H1 (cell line): ENCODE measurements around the gene CASS4. TPM values are rescaled to one million over a fixed set of nuclear protein-coding genes. Genes with fewer than 3 reads are reported as not detected.

Source experiments
- CTCF ChIA-PET: fragments of 300-600 bp; sonication (Branson Sonifier 250); formaldehyde crosslinking; loops from one replicate; lab custom pipeline; 2021; ENCODE audit not compliant: partially characterized antibody; lab: Charles Lee
- POLR2A ChIA-PET: fragments of 300-600 bp; sonication (Branson Sonifier 250); formaldehyde crosslinking; loops from one replicate; lab custom pipeline; 2021; ENCODE audit warnings: inconsistent platforms; ENCODE audit not compliant: partially characterized antibody; lab: Charles Lee
- DNase-seq, 2 experiments: peaks; one replicate each; pipeline versions ENCODE4 v3.0.0 to v3.0.0-alpha.2; 2010 to 2022; ENCODE audit warnings: low spot score in 2 of 2, low read depth in 1 of 2, mixed read lengths in 1 of 2
- FAIRE-seq: peaks from 2 replicates; lab custom pipeline; 2011; peaks lifted over from hg19 to GRCh38; lab: Jason Lieb, UNC
- H2AFZ ChIP-seq: 2 replicates; pipeline ENCODE4 v1.8.1; 2012; ENCODE audit warnings: low read length, inconsistent platforms
- H2AK5ac ChIP-seq: 2 replicates; pipeline ENCODE4 v1.6.1; 2013; ENCODE audit warnings: low read depth, low read length
- H2BK120ac ChIP-seq: replicated peaks from 2 replicates; pipeline ENCODE3; 2013; ENCODE audit warnings: low read depth, low read length, inconsistent platforms
- H2BK12ac ChIP-seq: 2 replicates; pipeline ENCODE4 v1.6.1; 2013; ENCODE audit warnings: low read depth, low read length
- H2BK15ac ChIP-seq: 2 replicates; pipeline ENCODE4 v1.6.1; 2013; ENCODE audit warnings: low read length
- H2BK20ac ChIP-seq: 2 replicates; pipeline ENCODE4 v1.6.1; 2013; ENCODE audit warnings: low read length
- H2BK5ac ChIP-seq: 2 replicates; pipeline ENCODE4 v1.6.1; 2013; ENCODE audit warnings: low read depth, low read length
- H3K14ac ChIP-seq: 2 replicates; pipeline ENCODE4 v1.6.1; 2013; ENCODE audit warnings: inconsistent platforms; ENCODE audit not compliant: insufficient read length
- H3K18ac ChIP-seq: 2 replicates; pipeline ENCODE4 v1.6.1; 2013; ENCODE audit warnings: low read length; ENCODE audit errors: extremely low read depth
- H3K23ac ChIP-seq: 2 replicates; pipeline ENCODE4 v1.6.1; 2013; ENCODE audit warnings: inconsistent platforms; ENCODE audit not compliant: insufficient read length
- H3K23me2 ChIP-seq: 2 replicates; pipeline ENCODE4 v1.6.1; 2013; ENCODE audit warnings: low read depth, low read length
- H3K27ac ChIP-seq: 2 replicates; pipeline ENCODE4 v1.6.1; 2011; ENCODE audit warnings: low read depth, low read length, inconsistent platforms
- H3K27me3 ChIP-seq, 4 experiments: replicated peaks in 1 of 4; 1 replicate in 1 of 4; 2 replicates in 3 of 4; pipeline versions ENCODE4 v1.6.1 to v1.8.1; 2011 to 2013; ENCODE audit warnings: low read length in 3 of 4, mild to moderate bottlenecking in 3 of 4, inconsistent platforms in 2 of 4, mixed read lengths in 2 of 4, moderate library complexity in 1 of 4; ENCODE audit not compliant: control insufficient read depth in 3 of 4, insufficient read depth in 3 of 4; ENCODE audit errors: extremely low read depth in 1 of 4
- H3K36me3 ChIP-seq, 4 experiments: 2 replicates each; pipeline versions ENCODE4 v1.6.1 to v1.8.1; 2011 to 2013; ENCODE audit warnings: mild to moderate bottlenecking in 4 of 4, low read length in 3 of 4, moderate library complexity in 2 of 4, control low read depth in 1 of 4, inconsistent platforms in 1 of 4; ENCODE audit not compliant: insufficient read depth in 4 of 4, control insufficient read depth in 2 of 4
- H3K4ac ChIP-seq: replicated peaks from 2 replicates; pipeline ENCODE3; 2013; ENCODE audit warnings: low read length, low read depth, mixed read lengths, inconsistent platforms; ENCODE audit not compliant: insufficient read length
- H3K4me1 ChIP-seq, 4 experiments: replicated peaks in 1 of 4; 1 replicate in 1 of 4; 2 replicates in 3 of 4; pipeline versions ENCODE4 v1.6.1 to v1.8.1; 2011 to 2013; ENCODE audit warnings: low read length in 3 of 4, inconsistent platforms in 2 of 4, mixed read lengths in 1 of 4; ENCODE audit not compliant: insufficient read depth in 4 of 4, control insufficient read depth in 3 of 4
- H3K4me2 ChIP-seq, 2 experiments: 2 replicates each; pipeline versions ENCODE4 v1.6.1 to v1.8.1; 2011 to 2013; ENCODE audit warnings: low read depth in 2 of 2, low read length in 2 of 2, control low read depth in 1 of 2, inconsistent platforms in 1 of 2, mild to moderate bottlenecking in 1 of 2; ENCODE audit not compliant: insufficient read depth in 1 of 2
- H3K4me3 ChIP-seq, 4 experiments: fragments of 200-600, 300-600 bp in 1 of 4; sonication (generic), shearing (Covaris generic), sonication (Bioruptor Twin) in 1 of 4; 2 replicates each; pipeline versions ENCODE4 v1.5.1 to v1.8.1; 2011 to 2016; ENCODE audit warnings: low read length in 4 of 4, low read depth in 3 of 4, control low read depth in 2 of 4, inconsistent platforms in 2 of 4, mild to moderate bottlenecking in 2 of 4, mixed read lengths in 1 of 4, moderate library complexity in 1 of 4; ENCODE audit not compliant: insufficient read depth in 2 of 4; ENCODE audit errors: extremely low read depth in 1 of 4
- H3K56ac ChIP-seq: replicated peaks from 2 replicates; pipeline ENCODE3; 2013; ENCODE audit warnings: low read depth, mild to moderate bottlenecking, mixed read lengths, low read length, inconsistent platforms; ENCODE audit not compliant: insufficient read length
- H3K79me1 ChIP-seq: 2 replicates; pipeline ENCODE4 v1.6.1; 2013; ENCODE audit warnings: low read depth, low read length, control low read depth
- H3K79me2 ChIP-seq, 2 experiments: 2 replicates each; pipeline versions ENCODE4 v1.6.1 to v1.8.1; 2012 to 2013; ENCODE audit warnings: low read length in 2 of 2, mild to moderate bottlenecking in 2 of 2, inconsistent platforms in 1 of 2; ENCODE audit not compliant: insufficient read depth in 2 of 2, control insufficient read depth in 1 of 2
- H3K9ac ChIP-seq, 4 experiments: replicated peaks in 1 of 4; 1 replicate in 1 of 4; 2 replicates in 3 of 4; pipeline versions ENCODE4 v1.6.1 to v1.8.1; 2011 to 2013; ENCODE audit warnings: low read depth in 3 of 4, low read length in 3 of 4, control low read depth in 2 of 4, mild to moderate bottlenecking in 2 of 4, moderate library complexity in 2 of 4, inconsistent platforms in 1 of 4; ENCODE audit errors: extremely low read depth in 1 of 4
- H3K9me3 ChIP-seq, 2 experiments: 2 replicates each; pipeline versions ENCODE4 v1.6.1 to v1.8.1; 2012 to 2013; ENCODE audit warnings: mild to moderate bottlenecking in 2 of 2, moderate library complexity in 2 of 2, control low read depth in 1 of 2, inconsistent platforms in 1 of 2, low read depth in 1 of 2, low read length in 1 of 2, mixed read lengths in 1 of 2; ENCODE audit not compliant: insufficient read depth in 2 of 2
- H4K20me1 ChIP-seq, 2 experiments: replicated peaks in 1 of 2; 2 replicates each; pipeline versions ENCODE3 to v1.8.1; 2011 to 2013; ENCODE audit warnings: inconsistent platforms in 2 of 2, low read length in 2 of 2, mild to moderate bottlenecking in 1 of 2; ENCODE audit not compliant: insufficient read depth in 2 of 2, control insufficient read depth in 1 of 2
- H4K5ac ChIP-seq: 2 replicates; pipeline ENCODE4 v1.6.1; 2013; ENCODE audit warnings: low read length, low read depth, mixed read lengths, inconsistent platforms; ENCODE audit not compliant: insufficient read length
- H4K8ac ChIP-seq: 2 replicates; pipeline ENCODE4 v1.8.0; 2013; ENCODE audit warnings: mild to moderate bottlenecking, moderate library complexity, low read length, inconsistent platforms; ENCODE audit not compliant: insufficient read depth; ENCODE audit errors: extremely low read depth
- H4K91ac ChIP-seq: replicated peaks from 2 replicates; pipeline ENCODE3; 2013; ENCODE audit warnings: low read length, mixed read lengths, inconsistent platforms; ENCODE audit not compliant: insufficient read length
- BACH1 ChIP-seq: IDR thresholded peaks from 2 replicates; pipeline ENCODE4 v1.6.1; 2012; ENCODE audit warnings: low read length, improper control_type of control experiment
- BCL11A ChIP-seq, 2 experiments: IDR thresholded peaks; one replicate each; pipeline ENCODE4 v1.6.1; 2011; ENCODE audit warnings: low read depth in 2 of 2, low read length in 2 of 2, mild to moderate bottlenecking in 2 of 2
- CHD1 ChIP-seq: IDR thresholded peaks from 2 replicates; pipeline ENCODE4 v1.6.1; 2012; ENCODE audit warnings: low read depth, low read length, improper control_type of control experiment
- HDAC6 ChIP-seq: IDR thresholded peaks from one replicate; pipeline ENCODE4 v1.7.1; 2012; ENCODE audit warnings: low read depth, mild to moderate bottlenecking, inconsistent platforms, low read length, moderate library complexity
- PHF8 ChIP-seq: fragments of 200-600 bp; sonication (generic); conservative IDR thresholded peaks from 2 replicates; pipeline ENCODE4 v1.7.1; 2012; ENCODE audit warnings: low read depth, mild to moderate bottlenecking, inconsistent platforms, low read length, moderate library complexity
- RAD21 ChIP-seq, 2 experiments: IDR thresholded peaks in 1 of 2; conservative IDR thresholded peaks in 1 of 2; 2 replicates each; pipeline ENCODE4 v1.6.1; 2011; ENCODE audit warnings: low read depth in 2 of 2, low read length in 2 of 2, improper control_type of control experiment in 1 of 2, inconsistent platforms in 1 of 2, mild to moderate bottlenecking in 1 of 2, moderate library complexity in 1 of 2
- SUZ12 ChIP-seq: fragments of 200-600 bp; sonication (generic); IDR thresholded peaks from 2 replicates; pipeline ENCODE4 v1.6.1; 2012; ENCODE audit warnings: mild to moderate bottlenecking, inconsistent platforms, low read length, moderate library complexity, mixed read lengths
- TAF7 ChIP-seq: optimal IDR thresholded peaks from 2 replicates; pipeline ENCODE3; 2011; ENCODE audit warnings: low read depth, mild to moderate bottlenecking, inconsistent platforms, low read length, moderate library complexity, borderline replicate concordance
- ZNF274 ChIP-seq: IDR thresholded peaks from 2 replicates; pipeline ENCODE4 v1.7.0; 2012; ENCODE audit warnings: low read length, borderline replicate concordance; ENCODE audit errors: extremely low read depth
- WGBS, 2 experiments: shearing (Covaris generic) in 1 of 2; methylation state at CpG; one replicate each; pipeline versions ENCODE4 v1.1.6 to v1.1.7; 2013 to 2015; ENCODE audit warnings: low lambda C conversion rate in 2 of 2, mixed read lengths in 2 of 2, inconsistent platforms in 1 of 2, low coverage in 1 of 2, missing lambda C conversion rate in 1 of 2; ENCODE audit not compliant: insufficient replicate concordance in 2 of 2, insufficient coverage in 1 of 2, insufficient read length in 1 of 2; ENCODE audit errors: extremely low coverage in 1 of 2, missing lambda C conversion rate in 1 of 2; 5-methylcytosine and 5-hydroxymethylcytosine counted together
- polyA plus RNA-seq, 7 experiments: library from polyadenylated mRNA; depleted of rRNA in 3 of 7; stranded (reverse) in 5 of 7; unstranded in 2 of 7; fragments of >200 nt in 5 of 7; fragments of 200-250 nt in 2 of 7; gene quantifications; 1 replicate in 5 of 7; 2 replicates in 1 of 7; 4 replicates in 1 of 7; pipeline versions ENCODE4 v1.2.1 to v1.2.3, GENCODE V29; 2011 to 2013; ENCODE audit warnings: missing spikeins in 2 of 7, mixed read lengths in 2 of 7
- total RNA-seq: library from RNA; stranded (reverse); fragmentation: NEBNext Ultra II Directional; extraction: Animal tissue kit (Norgen Biotek cat#: 25700); gene quantifications from 2 replicates; pipeline ENCODE4 v1.2.1, GENCODE V29; 2021
- TF ChIP-seq, protein P1 (sequence below), 3 experiments: IDR thresholded peaks; 1 replicate in 2 of 3; 2 replicates in 1 of 3; pipeline versions ENCODE4 v1.5.1 to v1.6.1; 2011; ENCODE audit warnings: low read length in 3 of 3, mild to moderate bottlenecking in 3 of 3, inconsistent platforms in 2 of 3, low read depth in 1 of 3, moderate library complexity in 1 of 3; ENCODE audit not compliant: insufficient read depth in 1 of 3; ENCODE audit errors: control extremely low read depth in 1 of 3

CASS4 gene
- total and polyA plus RNA-seq, 2 of the 8 experiments (the other 6 are each of a cell fraction or from before 2014, with no cell fraction given), result not detected

DNA sequence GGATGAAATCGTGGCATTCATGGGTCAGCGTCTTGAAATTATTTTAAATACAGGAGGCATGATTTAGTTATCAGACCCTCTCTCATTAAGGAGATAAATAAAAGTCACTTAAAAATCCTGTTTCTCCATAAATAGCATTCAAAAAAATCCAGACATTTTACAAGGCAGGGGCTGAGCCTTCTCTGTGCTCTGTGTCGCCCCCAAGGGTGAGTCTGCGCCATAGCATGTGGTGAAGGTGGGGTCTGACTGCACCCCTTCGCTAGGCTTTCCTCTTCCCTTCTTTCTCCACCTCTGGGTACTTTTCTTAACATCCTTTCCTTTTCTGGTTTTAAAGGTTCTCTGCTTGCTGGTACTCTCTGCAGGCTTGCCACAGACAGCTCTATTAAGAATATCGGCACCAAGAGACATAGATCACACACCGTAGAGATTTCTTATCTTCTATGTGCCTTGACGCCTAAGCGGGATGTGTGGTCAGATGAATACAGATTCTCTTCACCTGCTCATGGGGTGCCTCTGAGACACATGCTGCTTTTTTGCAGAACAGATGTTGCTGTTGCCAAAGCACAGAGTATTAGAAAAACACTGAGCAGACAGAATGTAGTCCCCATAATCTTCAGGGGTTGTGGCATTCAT, 92.4 kb downstream of the CASS4 start:
- Histone ChIP-seq H4K5ac (no peak overlapping the region), H3K27me3 (no peaks in the 10 kb centered on the region), H3K23me2 (no peaks in the 10 kb centered on the region), H3K27ac (no peak overlapping the region), H2BK20ac (no peak overlapping the region), H3K56ac (no peak overlapping the region), H3K14ac (no peak overlapping the region), H2BK5ac (no peak overlapping the region), H3K79me1 (no peaks in the 10 kb centered on the region), H3K23ac (no peak overlapping the region), H3K9me3 (no peaks in the 10 kb centered on the region), H4K8ac (no peak overlapping the region), H3K79me2 (no peaks in the 10 kb centered on the region), H4K91ac (no peak overlapping the region), H3K18ac (no peak overlapping the region), H2BK120ac (no peak overlapping the region), H3K4me3 (no peak overlapping the region), H2BK12ac (no peak overlapping the region), H3K4me1 (no peaks in the 10 kb centered on the region), H3K36me3 (no peaks in the 10 kb centered on the region), H2BK15ac (no peak overlapping the region), H3K4me2 (no peak overlapping the region), H3K4ac (no peak overlapping the region), H2AFZ (no peak overlapping the region), H3K9ac (no peak overlapping the region), H4K20me1 (peaks cover 0 to 2% of the 10 kb centered on the region in 2 experiments), H2AK5ac (no peak overlapping the region)
- WGBS, 2 experiments, result 66% methylated on average over 9 of the region's 9 CpGs; no CpG with 5 or more reads in 1 of the 2 experiments
- ChIA-PET POLR2A (no interaction called here), CTCF (interaction anchor here (1.4 to 2.9 kb wide), 6 partner anchors 9 to 490 kb away, joined by 4 to 14 read pairs (median 8); no protein-coding TSS in a partner anchor)
- FAIRE-seq, result no peak
- peak in 1 of 2 experiments; percentile 63 for DNase-seq
- TF ChIP-seq PHF8 (no peak), RAD21 (IDR thresholded peaks at IDR 0.05 in 1 of 2, conservative IDR thresholded peaks at IDR 0.05 in 1 of 2; ENCODE audit: low read depth in 2 of 2, low read length in 2 of 2) (peak; percentile 24 to 33; a peak in 1 of 4 replicates), SUZ12 (no peak), HDAC6 (no peak), BACH1 (no peak), TAF7 (no peak), CHD1 (no peak), BCL11A (IDR thresholded peaks at IDR 0.05; ENCODE audit: low read depth in 2 of 2, low read length in 2 of 2) (no peak), ZNF274 (no peak)
- TF ChIP-seq, protein P1, sequence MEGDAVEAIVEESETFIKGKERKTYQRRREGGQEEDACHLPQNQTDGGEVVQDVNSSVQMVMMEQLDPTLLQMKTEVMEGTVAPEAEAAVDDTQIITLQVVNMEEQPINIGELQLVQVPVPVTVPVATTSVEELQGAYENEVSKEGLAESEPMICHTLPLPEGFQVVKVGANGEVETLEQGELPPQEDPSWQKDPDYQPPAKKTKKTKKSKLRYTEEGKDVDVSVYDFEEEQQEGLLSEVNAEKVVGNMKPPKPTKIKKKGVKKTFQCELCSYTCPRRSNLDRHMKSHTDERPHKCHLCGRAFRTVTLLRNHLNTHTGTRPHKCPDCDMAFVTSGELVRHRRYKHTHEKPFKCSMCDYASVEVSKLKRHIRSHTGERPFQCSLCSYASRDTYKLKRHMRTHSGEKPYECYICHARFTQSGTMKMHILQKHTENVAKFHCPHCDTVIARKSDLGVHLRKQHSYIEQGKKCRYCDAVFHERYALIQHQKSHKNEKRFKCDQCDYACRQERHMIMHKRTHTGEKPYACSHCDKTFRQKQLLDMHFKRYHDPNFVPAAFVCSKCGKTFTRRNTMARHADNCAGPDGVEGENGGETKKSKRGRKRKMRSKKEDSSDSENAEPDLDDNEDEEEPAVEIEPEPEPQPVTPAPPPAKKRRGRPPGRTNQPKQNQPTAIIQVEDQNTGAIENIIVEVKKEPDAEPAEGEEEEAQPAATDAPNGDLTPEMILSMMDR (IDR thresholded peaks at IDR 0.05; ENCODE audit: control extremely low read depth in 1 of 3, insufficient read depth in 1 of 3, low read depth in 1 of 3, low read length in 3 of 3), result peak; percentile 37 to 86 (median 81)
